ENCODE data around the gene ABCC3.
A peak's percentile ranks its signal among the peaks of the same experiment; 100 is the strongest.

ABCC3 gene

DNA sequence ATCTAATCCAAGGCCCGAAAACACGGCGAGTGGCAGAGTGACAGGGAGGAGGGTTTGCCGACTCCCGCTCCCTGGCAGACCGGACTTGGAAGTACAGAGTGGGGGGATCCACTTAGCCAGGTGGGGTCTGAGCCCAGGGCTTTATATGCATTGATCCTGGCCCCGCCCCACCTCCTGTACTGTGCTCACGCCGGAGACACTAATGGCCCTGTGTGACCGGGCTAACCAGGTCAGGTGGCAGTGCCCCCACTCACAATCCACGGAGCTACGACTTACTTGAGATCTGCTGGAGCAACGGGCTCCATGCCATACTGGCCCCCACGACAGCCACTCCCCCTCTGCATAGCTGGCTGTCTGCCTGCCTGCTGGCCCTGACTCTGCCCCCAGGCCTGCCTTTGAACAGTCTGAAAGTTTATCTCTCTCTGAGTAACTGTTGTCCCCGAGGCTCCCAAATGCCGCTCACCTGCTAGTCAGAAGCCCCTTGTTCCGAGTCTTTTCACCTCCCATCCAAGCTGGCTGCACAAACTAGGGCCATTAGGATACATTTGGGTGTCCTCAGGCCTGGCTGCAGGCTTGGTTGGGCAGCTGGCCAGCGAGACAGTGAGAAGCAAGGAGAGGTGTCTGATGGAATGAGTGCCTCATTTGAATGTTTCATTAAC, 46.2 kb upstream of the ABCC3 start:
- DNase-seq (ENCODE audit: low read depth): no peak
- no peak overlapping the region for H3K4me3 ChIP-seq (ENCODE audit: low read length)
- no peak for TF ChIP-seq CTCF (IDR thresholded peaks at IDR 0.05; ENCODE audit: insufficient read depth, low read depth, low read length, missing control alignments)

- no peak for TF ChIP-seq CTCF (IDR thresholded peaks at IDR 0.05; ENCODE audit: insufficient read depth, low read depth, low read length, missing control alignments)
- H3K4me3 ChIP-seq (ENCODE audit: low read length): no peak overlapping the region
- peak; percentile 62 for DNase-seq (ENCODE audit: low read depth)
Measured at GRCh38 chr17:50589095-50589705, 45.5 kb upstream of the ABCC3 start.

DNA sequence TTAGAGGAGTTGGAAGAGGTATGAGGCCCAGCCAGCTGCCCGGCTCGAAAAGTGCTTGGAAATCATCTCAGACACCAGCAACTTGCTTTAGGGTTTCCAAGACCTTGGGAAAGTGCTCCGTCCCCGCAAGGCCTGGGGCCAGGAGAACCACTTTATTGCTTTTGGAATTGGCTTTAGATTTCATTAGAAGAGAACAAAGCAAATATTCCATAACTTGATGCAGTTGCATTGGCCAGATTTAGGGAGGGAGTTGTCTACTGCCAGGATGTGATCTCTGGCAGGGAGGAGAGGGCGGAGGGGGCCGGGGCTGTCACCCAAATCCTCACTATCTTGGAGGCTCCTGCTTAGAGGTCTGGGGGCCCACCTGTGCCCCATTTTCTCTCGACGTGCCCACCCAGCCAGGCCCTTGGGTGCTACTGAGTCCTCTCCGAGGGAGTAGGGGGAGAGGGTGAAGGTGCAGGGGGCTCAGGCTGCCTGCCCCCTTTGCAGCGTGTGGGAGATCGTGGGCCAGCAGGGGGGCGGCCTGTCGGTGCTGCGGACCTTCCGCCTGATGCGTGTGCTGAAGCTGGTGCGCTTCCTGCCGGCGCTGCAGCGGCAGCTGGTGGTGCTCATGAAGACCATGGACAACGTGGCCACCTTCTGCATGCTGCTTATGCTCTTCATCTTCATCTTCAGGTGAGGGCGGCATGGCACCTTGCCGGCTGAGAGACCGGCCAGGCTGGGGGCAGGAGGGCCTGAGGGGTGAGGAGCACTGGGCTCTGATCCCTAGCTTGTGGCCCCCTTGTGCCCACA, 43.5 kb upstream of the ABCC3 start:
- H3K4me3 ChIP-seq (ENCODE audit: low read length): no peak overlapping the region
- no peak for DNase-seq (ENCODE audit: low read depth)
- no peak for TF ChIP-seq CTCF (IDR thresholded peaks at IDR 0.05; ENCODE audit: insufficient read depth, low read depth, low read length, missing control alignments)

DNA sequence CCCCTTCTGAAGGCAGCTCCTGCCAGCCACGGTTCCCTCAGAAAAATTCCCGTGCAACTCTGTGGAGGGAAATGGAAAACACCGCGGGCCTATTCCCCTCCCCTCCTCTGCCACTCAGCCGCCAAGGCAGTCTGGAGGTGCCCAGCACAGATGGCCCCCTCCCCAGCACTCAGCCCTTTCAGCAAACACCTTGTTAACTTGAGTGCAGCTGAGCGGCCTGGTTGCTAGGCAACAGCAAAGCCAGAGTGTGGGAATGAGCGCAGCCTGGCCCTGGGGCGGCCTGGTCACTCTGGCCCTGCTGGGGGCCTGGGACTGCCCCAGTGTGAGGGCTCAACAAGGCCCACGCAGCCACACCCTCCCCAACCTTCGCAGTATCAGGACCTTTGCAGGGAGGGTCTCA, 41.4 kb upstream of the ABCC3 start:
- no peak for TF ChIP-seq CTCF (IDR thresholded peaks at IDR 0.05; ENCODE audit: insufficient read depth, low read depth, low read length, missing control alignments)
- H3K4me3 ChIP-seq (ENCODE audit: low read length): no peak overlapping the region
- no peak for DNase-seq (ENCODE audit: low read depth)

DNA sequence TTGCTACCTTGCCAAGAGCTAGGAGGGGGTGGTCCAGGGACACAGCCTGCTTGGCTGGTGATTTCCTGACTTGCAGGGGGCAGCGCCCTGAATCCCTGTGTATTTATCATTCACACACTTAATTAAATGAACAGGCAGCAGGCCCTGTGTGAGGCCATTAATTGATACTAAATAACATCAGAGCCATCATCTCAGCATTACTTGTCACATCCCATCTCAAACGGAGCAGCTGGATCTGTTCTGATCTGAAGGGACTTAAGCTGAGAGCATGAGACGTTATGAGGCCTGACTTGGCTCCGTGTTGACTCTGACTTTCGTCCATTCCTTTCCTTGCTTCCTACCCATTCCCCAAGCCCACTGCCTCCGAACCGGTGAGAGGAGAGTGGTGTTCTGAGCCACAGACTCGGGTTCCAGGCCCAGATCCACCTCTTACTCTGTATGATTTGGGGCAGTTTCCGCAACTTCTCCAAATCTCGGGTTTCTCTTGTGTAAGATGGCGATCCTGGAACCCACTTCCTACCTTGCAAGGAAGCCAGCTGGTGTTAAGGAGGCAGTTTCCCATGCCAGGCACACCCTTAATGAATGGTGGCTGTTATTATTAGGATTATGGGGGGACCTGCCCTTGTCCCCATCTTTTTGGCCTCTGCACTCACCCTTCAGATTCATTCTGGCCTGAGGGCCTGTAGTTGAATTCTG, 40.4 kb upstream of the ABCC3 start:
- no peak for DNase-seq (ENCODE audit: low read depth)
- H3K4me3 ChIP-seq (ENCODE audit: low read length): no peak overlapping the region
- no peak for TF ChIP-seq CTCF (IDR thresholded peaks at IDR 0.05; ENCODE audit: insufficient read depth, low read depth, low read length, missing control alignments)

DNA sequence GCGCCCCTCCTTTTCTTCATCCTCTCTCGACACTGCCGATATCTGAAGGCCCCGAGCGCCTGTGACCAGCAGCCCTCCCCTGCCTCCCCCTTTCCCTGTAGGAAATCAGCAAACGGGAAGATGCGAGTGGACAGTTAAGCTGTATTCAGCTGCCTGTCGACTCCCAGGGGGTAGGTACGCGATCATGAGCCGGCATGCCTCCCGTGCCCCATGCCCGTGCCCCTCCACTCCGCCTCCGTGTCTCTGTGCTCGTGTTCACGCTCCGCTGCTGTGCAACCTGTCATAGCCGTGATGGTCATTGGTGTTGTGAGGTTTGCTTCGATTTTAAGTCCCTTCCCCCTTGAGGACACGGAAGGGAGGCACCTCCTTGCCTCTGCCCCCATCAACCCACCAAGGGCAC, 39.8 kb upstream of the ABCC3 start:
- no peak for TF ChIP-seq CTCF (IDR thresholded peaks at IDR 0.05; ENCODE audit: insufficient read depth, low read depth, low read length, missing control alignments)
- DNase-seq (ENCODE audit: low read depth): no peak
- H3K4me3 ChIP-seq (ENCODE audit: low read length): no peak overlapping the region
